Caco-2 (cell line): ENCODE data around the gene WDR72. TPM values are rescaled to one million over a fixed set of nuclear protein-coding genes. Genes with fewer than 3 reads are reported as not detected.
A peak's percentile ranks its signal among the peaks of the same experiment; 100 is the strongest.

Source experiments
- BruUV-seq: library from RNA; stranded (reverse); fragments of 400-500 nt; replicated peaks from 2 replicates; lab custom pipeline; 2021; lab: Mats Ljungman, UMichigan
- CTCF ChIA-PET: fragments of 300-600 bp; sonication (Branson Sonifier 250); formaldehyde crosslinking; loops from one replicate; lab custom pipeline; 2022; ENCODE audit warnings: antibody characterized with exemption; lab: Charles Lee
- POLR2A ChIA-PET: fragments of 300-600 bp; sonication (Branson Sonifier 250); formaldehyde crosslinking; loops from one replicate; lab custom pipeline; 2022; ENCODE audit warnings: antibody characterized with exemption; lab: Charles Lee
- DNase-seq, 2 experiments: peaks; one replicate each; pipeline versions ENCODE4 v3.0.0 to v3.0.0-alpha.2; 2020 to 2022
- H3K27me3 ChIP-seq: replicated peaks from 2 replicates; pipeline ENCODE4 v1.6.0; 2011; ENCODE audit warnings: low read length; ENCODE audit not compliant: control insufficient read depth, insufficient read depth
- H3K36me3 ChIP-seq: 2 replicates; pipeline ENCODE4 v1.5.1; 2011; ENCODE audit warnings: low read length; ENCODE audit not compliant: control insufficient read depth, insufficient read depth
- H3K4me1 ChIP-seq: fragments of 250-450 bp; sonication (Bioruptor Pico); 2 replicates; pipeline ENCODE4 v1.5.1; 2020; ENCODE audit warnings: mild to moderate bottlenecking
- H3K4me3 ChIP-seq: 2 replicates; pipeline ENCODE4 v1.5.1; 2011; ENCODE audit warnings: low read depth, mild to moderate bottlenecking, control low read depth, low read length
- H3K9me3 ChIP-seq: fragments of 250-450 bp; sonication (Bioruptor Pico); 2 replicates; pipeline ENCODE4 v1.5.1; 2020; ENCODE audit warnings: mild to moderate bottlenecking, moderate library complexity
- H3K27ac Mint-ChIP-seq: one replicate; pipeline ENCODE4 v1.8.0; 2022; ENCODE audit warnings: mixed read lengths; ENCODE audit not compliant: unreplicated experiment
- H3K27me3 Mint-ChIP-seq: one replicate; pipeline ENCODE4 v1.8.0; 2022; ENCODE audit warnings: mixed read lengths; ENCODE audit not compliant: insufficient read depth, unreplicated experiment
- H3K36me3 Mint-ChIP-seq: one replicate; pipeline ENCODE4 v1.8.0; 2022; ENCODE audit warnings: mild to moderate bottlenecking, mixed read lengths; ENCODE audit not compliant: insufficient read depth, unreplicated experiment
- H3K4me1 Mint-ChIP-seq: one replicate; pipeline ENCODE4 v1.8.0; 2022; ENCODE audit warnings: low read depth, mixed read lengths; ENCODE audit not compliant: unreplicated experiment
- H3K4me3 Mint-ChIP-seq: one replicate; pipeline ENCODE4 v1.8.0; 2022; ENCODE audit warnings: mild to moderate bottlenecking, moderate library complexity, mixed read lengths; ENCODE audit not compliant: unreplicated experiment
- H3K9me3 Mint-ChIP-seq: one replicate; pipeline ENCODE4 v1.8.0; 2022; ENCODE audit warnings: mixed read lengths; ENCODE audit not compliant: unreplicated experiment
- intact Hi-C: fragments of 100-400 bp; cut with micrococcal nuclease; formaldehyde crosslinking; loops from one replicate; pipeline ENCODE4 v1.10.0; 2022; ENCODE audit not compliant: unreplicated experiment
- total RNA-seq: library from RNA; stranded (reverse); gene quantifications from 2 replicates; pipeline ENCODE4 v1.2.3, GENCODE V29; 2022
- TF ChIP-seq, protein P1 (sequence below), 2 experiments: fragments of 200-600 bp in 1 of 2; IDR thresholded peaks; 1 replicate in 1 of 2; 2 replicates in 1 of 2; pipeline versions ENCODE4 v1.5.1 to v1.8.0; 2011 to 2022; ENCODE audit warnings: antibody characterized with exemption in 1 of 2, control low read depth in 1 of 2, inconsistent platforms in 1 of 2, low read depth in 1 of 2, low read length in 1 of 2, mild to moderate bottlenecking in 1 of 2, moderate library complexity in 1 of 2; ENCODE audit not compliant: insufficient read depth in 1 of 2, severe bottlenecking in 1 of 2, unreplicated experiment in 1 of 2

WDR72 gene
- total RNA-seq, 1 experiment from 2014 or later = 11.2 TPM

DNA sequence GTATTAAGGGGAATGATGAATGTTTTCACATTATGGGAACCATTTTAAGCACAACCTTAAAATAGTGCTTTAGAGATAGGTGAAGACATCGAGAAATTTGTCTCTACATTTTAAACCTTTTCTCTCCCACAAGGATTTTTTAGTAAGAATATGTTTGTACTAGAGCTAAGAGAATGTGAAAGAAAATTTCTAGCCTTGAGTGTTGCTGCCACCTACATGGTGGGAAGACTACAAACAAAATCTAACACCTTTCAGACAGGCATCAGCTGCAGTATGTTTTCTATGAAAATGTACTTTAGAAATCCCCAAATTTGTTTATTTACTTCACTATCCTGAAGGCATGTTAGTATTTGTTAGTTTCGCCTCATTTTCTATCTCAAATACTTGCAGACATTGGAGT lies 247.4 kb downstream of the WDR72 start:
- no peak overlapping the region for H3K4me3 Mint-ChIP-seq
- CTCF ChIA-PET = interaction anchor here (0.6 to 1.1 kb wide), 4 partner anchors 57 to 746 kb away, joined by 3 to 12 read pairs (median 6); no protein-coding TSS in a partner anchor

GRCh38 chr15:53511175-53511574 lies 248.3 kb downstream of the WDR72 start:
- H3K36me3 ChIP-seq = no peaks in the 10 kb centered on the region
- ChIA-PET CTCF (interaction anchor here (0.6 kb wide), 1 partner anchor 121 kb away, joined by 8 read pairs; no protein-coding TSS in a partner anchor), POLR2A (no interaction called here)
- H3K4me3 Mint-ChIP-seq = no peak overlapping the region
- no peaks in the 10 kb centered on the region for H3K9me3 Mint-ChIP-seq
- H3K27me3 ChIP-seq = no peaks in the 10 kb centered on the region
- no peak for DNase-seq
- H3K36me3 Mint-ChIP-seq = no peaks in the 10 kb centered on the region
- TF ChIP-seq, protein P1, sequence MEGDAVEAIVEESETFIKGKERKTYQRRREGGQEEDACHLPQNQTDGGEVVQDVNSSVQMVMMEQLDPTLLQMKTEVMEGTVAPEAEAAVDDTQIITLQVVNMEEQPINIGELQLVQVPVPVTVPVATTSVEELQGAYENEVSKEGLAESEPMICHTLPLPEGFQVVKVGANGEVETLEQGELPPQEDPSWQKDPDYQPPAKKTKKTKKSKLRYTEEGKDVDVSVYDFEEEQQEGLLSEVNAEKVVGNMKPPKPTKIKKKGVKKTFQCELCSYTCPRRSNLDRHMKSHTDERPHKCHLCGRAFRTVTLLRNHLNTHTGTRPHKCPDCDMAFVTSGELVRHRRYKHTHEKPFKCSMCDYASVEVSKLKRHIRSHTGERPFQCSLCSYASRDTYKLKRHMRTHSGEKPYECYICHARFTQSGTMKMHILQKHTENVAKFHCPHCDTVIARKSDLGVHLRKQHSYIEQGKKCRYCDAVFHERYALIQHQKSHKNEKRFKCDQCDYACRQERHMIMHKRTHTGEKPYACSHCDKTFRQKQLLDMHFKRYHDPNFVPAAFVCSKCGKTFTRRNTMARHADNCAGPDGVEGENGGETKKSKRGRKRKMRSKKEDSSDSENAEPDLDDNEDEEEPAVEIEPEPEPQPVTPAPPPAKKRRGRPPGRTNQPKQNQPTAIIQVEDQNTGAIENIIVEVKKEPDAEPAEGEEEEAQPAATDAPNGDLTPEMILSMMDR (IDR thresholded peaks at IDR 0.05; ENCODE audit: insufficient read depth in 1 of 2, low read depth in 1 of 2, low read length in 1 of 2, severe bottlenecking in 1 of 2, unreplicated experiment in 1 of 2) = no peak
- H3K4me1 Mint-ChIP-seq = no peaks in the 10 kb centered on the region
- no peaks in the 10 kb centered on the region for H3K4me1 ChIP-seq
- no peak overlapping the region for H3K4me3 ChIP-seq
- H3K27me3 Mint-ChIP-seq = no peaks in the 10 kb centered on the region
- H3K27ac Mint-ChIP-seq = no peak overlapping the region
- intact Hi-C loops = loop anchor here (10.0 kb wide), 2 partner anchors 204 to 206 kb away; no protein-coding TSS in a partner anchor
- no TSS peak for BruUV-seq
- no peaks in the 10 kb centered on the region for H3K9me3 ChIP-seq

More for the DNA sequence above, 247.4 kb downstream of the WDR72 start:
- no TSS peak for BruUV-seq
- TF ChIP-seq, protein P1 (IDR thresholded peaks at IDR 0.05; ENCODE audit: insufficient read depth in 1 of 2, low read depth in 1 of 2, low read length in 1 of 2, severe bottlenecking in 1 of 2, unreplicated experiment in 1 of 2) = peak; percentile 27 to 38
- Mint-ChIP-seq H3K27me3 (no peaks in the 10 kb centered on the region), H3K9me3 (no peaks in the 10 kb centered on the region), H3K36me3 (no peaks in the 10 kb centered on the region), H3K27ac (no peak overlapping the region), H3K4me1 (no peaks in the 10 kb centered on the region)
- Histone ChIP-seq H3K4me3 (no peak overlapping the region), H3K36me3 (no peaks in the 10 kb centered on the region), H3K9me3 (no peaks in the 10 kb centered on the region), H3K27me3 (no peaks in the 10 kb centered on the region), H3K4me1 (no peaks in the 10 kb centered on the region)
- no peak for DNase-seq
- intact Hi-C loops = loop anchor here (1.0 to 10.0 kb wide), 4 partner anchors 128 to 732 kb away; no protein-coding TSS in a partner anchor
- POLR2A ChIA-PET = no interaction called here

GRCh38 chr15:53506370-53506769 lies 253.1 kb downstream of the WDR72 start:
- H3K4me1 Mint-ChIP-seq = no peaks in the 10 kb centered on the region
- ChIA-PET CTCF (no interaction called here), POLR2A (no interaction called here)
- Histone ChIP-seq H3K36me3 (no peaks in the 10 kb centered on the region), H3K4me3 (no peak overlapping the region), H3K4me1 (no peaks in the 10 kb centered on the region), H3K9me3 (no peaks in the 10 kb centered on the region), H3K27me3 (no peaks in the 10 kb centered on the region)
- intact Hi-C loops = loop anchor here (1.0 kb wide), 1 partner anchor 122 kb away; no protein-coding TSS in a partner anchor
- H3K4me3 Mint-ChIP-seq = no peak overlapping the region
- no peak overlapping the region for H3K27ac Mint-ChIP-seq
- peaks cover 3% of the 10 kb centered on the region for H3K27me3 Mint-ChIP-seq
- H3K9me3 Mint-ChIP-seq = no peaks in the 10 kb centered on the region
- DNase-seq = peak in 1 of 2 experiments; percentile 9
- TF ChIP-seq, protein P1 (IDR thresholded peaks at IDR 0.05; ENCODE audit: insufficient read depth in 1 of 2, low read depth in 1 of 2, low read length in 1 of 2, severe bottlenecking in 1 of 2, unreplicated experiment in 1 of 2) = no peak
- no peaks in the 10 kb centered on the region for H3K36me3 Mint-ChIP-seq
- no TSS peak for BruUV-seq
